A549 (cell line): ENCODE measurements around the gene PASK. TPM values are rescaled to one million over a fixed set of nuclear protein-coding genes. Genes with fewer than 3 reads are reported as not detected.
"Not testable (repeated sequence)": the region's sequence is repeated elsewhere in the genome, so short reads cannot be mapped to it uniquely, and the experiment has no call there.

Source experiments
- ATAC-seq, 2 experiments: fragments of 200-7000 bp in 1 of 2; fragments of >200 bp in 1 of 2; cut with Nextera tagmentation in 1 of 2; cut with Tn5 transposase in 1 of 2; 3 replicates each; pipeline versions ENCODE4 v1.8.0 to v1.9.1; 2018 to 2020; ENCODE audit warnings: mild to moderate bottlenecking in 1 of 2, moderate library complexity in 1 of 2
- CTCF ChIA-PET: fragments of 300-600 bp; sonication (Branson Sonifier 250); formaldehyde crosslinking; extraction: SDS; loops from one replicate; lab custom pipeline; 2021; ENCODE audit warnings: antibody characterized with exemption, inconsistent platforms; lab: Yijun Ruan, JAX
- POLR2A ChIA-PET: fragments of 350-600 bp; formaldehyde crosslinking; extraction: SDS; loops from one replicate; lab custom pipeline; 2021; ENCODE audit warnings: antibody characterized with exemption, inconsistent platforms; lab: Yijun Ruan, JAX
- DNase-seq, 2 experiments: peaks; one replicate each; pipeline versions ENCODE4 v3.0.0 to v3.0.0-alpha.2; 2011 to 2016; ENCODE audit warnings: low read depth in 1 of 2, low spot score in 1 of 2
- FAIRE-seq: peaks from 2 replicates; lab custom pipeline; 2011; peaks lifted over from hg19 to GRCh38; lab: Jason Lieb, UNC
- H3K27ac ChIP-seq, 2 experiments: fragments of >200 bp; sonication (Bioruptor Twin); formaldehyde crosslinking; 3 replicates each; pipeline ENCODE4 v1.5.1; 2016 to 2017
- H3K4me1 ChIP-seq: fragments of >200 bp; sonication (Bioruptor Twin); formaldehyde crosslinking; 3 replicates; pipeline ENCODE4 v1.6.1; 2016
- H3K4me2 ChIP-seq: fragments of >200 bp; sonication (Bioruptor Twin); formaldehyde crosslinking; 3 replicates; pipeline ENCODE4 v1.6.1; 2016
- H3K4me3 ChIP-seq: fragments of >200 bp; sonication (Bioruptor Twin); formaldehyde crosslinking; 3 replicates; pipeline ENCODE4 v1.5.1; 2016
- H3K9me3 ChIP-seq: fragments of >200 bp; sonication (Bioruptor Twin); formaldehyde crosslinking; 3 replicates; pipeline ENCODE4 v1.6.1; 2016
- CBX2 ChIP-seq: fragments of 200-600 bp; sonication (generic); IDR thresholded peaks from 2 replicates; pipeline ENCODE4 v1.6.1; 2016; ENCODE audit warnings: low read depth, mild to moderate bottlenecking, borderline replicate concordance
- CBX8 ChIP-seq: fragments of 200-600 bp; sonication (generic); IDR thresholded peaks from 2 replicates; pipeline ENCODE4 v1.6.1; 2016
- CEBPB ChIP-seq, 2 experiments: fragments of >200 bp in 1 of 2; sonication (Bioruptor Twin) in 1 of 2; formaldehyde crosslinking in 1 of 2; IDR thresholded peaks; 2 replicates each; pipeline ENCODE4 v1.6.1; 2012 to 2016
- CHD2 ChIP-seq: fragments of 150-350 bp; IDR thresholded peaks from 2 replicates; pipeline ENCODE4 v1.6.1; 2014; ENCODE audit warnings: low read length; ENCODE audit not compliant: partially characterized antibody
- CTCF ChIP-seq: fragments of >200 bp; sonication (Bioruptor Twin); formaldehyde crosslinking; IDR thresholded peaks from 3 replicates; pipeline ENCODE4 v1.5.1; 2016
- E2F6 ChIP-seq: IDR thresholded peaks from 2 replicates; pipeline ENCODE4 v1.6.1; 2012; ENCODE audit warnings: low read depth, borderline replicate concordance
- EP300 ChIP-seq, 2 experiments: fragments of >200 bp; sonication (Bioruptor Twin); formaldehyde crosslinking; IDR thresholded peaks; 2 replicates in 1 of 2; 3 replicates in 1 of 2; pipeline ENCODE4 v1.6.1; 2016 to 2017
- FOXS1 ChIP-seq: fragments of 250-450 bp; sonication (Bioruptor Pico); IDR thresholded peaks from 2 replicates; pipeline ENCODE4 v1.5.0; 2020; ENCODE audit warnings: mild to moderate bottlenecking, moderate library complexity
- GATA3 ChIP-seq: IDR thresholded peaks from 2 replicates; pipeline ENCODE4 v1.6.1; 2012; ENCODE audit warnings: borderline replicate concordance
- HMGXB4 ChIP-seq: fragments of 250-450 bp; sonication (Bioruptor Pico); IDR thresholded peaks from 2 replicates; pipeline ENCODE4 v1.5.0; 2021; ENCODE audit warnings: mild to moderate bottlenecking, moderate library complexity, borderline replicate concordance
- JUN ChIP-seq, 2 experiments: fragments of >200 bp; sonication (Bioruptor Twin); formaldehyde crosslinking; IDR thresholded peaks; 2 replicates in 1 of 2; 3 replicates in 1 of 2; pipeline ENCODE4 v1.6.1; 2016 to 2017
- KDM1A ChIP-seq: fragments of 200-600 bp; sonication (generic); IDR thresholded peaks from 2 replicates; pipeline ENCODE4 v1.6.1; 2016; ENCODE audit warnings: low read depth, mild to moderate bottlenecking
- KDM5A ChIP-seq: fragments of 200-600 bp; sonication (generic); IDR thresholded peaks from 2 replicates; pipeline ENCODE4 v1.6.1; 2016; ENCODE audit warnings: antibody characterized with exemption, mild to moderate bottlenecking
- MAX ChIP-seq: IDR thresholded peaks from 2 replicates; pipeline ENCODE4 v1.6.1; 2012
- MYC ChIP-seq: IDR thresholded peaks from 2 replicates; pipeline ENCODE4 v1.6.1; 2012; ENCODE audit warnings: mild to moderate bottlenecking, inconsistent platforms, low read length, improper control_type of control experiment, borderline replicate concordance
- POLR2A ChIP-seq: IDR thresholded peaks from 2 replicates; pipeline ENCODE4 v1.6.1; 2012; ENCODE audit warnings: mild to moderate bottlenecking, low read length
- TFCP2L1 ChIP-seq: fragments of 250-450 bp; sonication (Bioruptor Pico); IDR thresholded peaks from 2 replicates; pipeline ENCODE4 v1.5.0; 2021; ENCODE audit warnings: mild to moderate bottlenecking
- USF2 ChIP-seq: fragments of 450-650 bp; IDR thresholded peaks from 2 replicates; pipeline ENCODE4 v1.6.1; 2014; ENCODE audit warnings: antibody characterized with exemption
- ZFP36 ChIP-seq: fragments of 450-650 bp; IDR thresholded peaks from 2 replicates; pipeline ENCODE4 v1.6.1; 2014; ENCODE audit warnings: borderline replicate concordance; ENCODE audit not compliant: partially characterized antibody
- WGBS: methylation state at CpG from one replicate; pipeline ENCODE4 v1.1.6; 2017; ENCODE audit errors: missing lambda C conversion rate; 5-methylcytosine and 5-hydroxymethylcytosine counted together
- polyA plus RNA-seq, 4 experiments: library from polyadenylated mRNA; depleted of rRNA in 3 of 4; stranded (reverse); fragments of >200 nt; fragmentation: RNase III in 1 of 4; extraction: RNeasy Plus Mini Kit Qiagen cat#74134 plus additional on column Dnase treatment in 1 of 4; gene quantifications; 2 replicates in 3 of 4; 3 replicates in 1 of 4; pipeline ENCODE4 v1.2.3, GENCODE V29; 2011 to 2017

Gene PASK
- polyA plus RNA-seq, 2 of the 4 experiments (the other 2 are of a cell fraction): 7.4 to 12.4 TPM

GRCh38 chr2:241093133-241093781, 56.0 kb downstream of the PASK start:
- FAIRE-seq, H3K9me3 ChIP-seq, H3K4me3 ChIP-seq: not testable (repeated sequence)
- 4% methylated on average over 10 of the region's 10 CpGs for WGBS
- Histone ChIP-seq H3K27ac (peak overlapping the region; percentile 60 to 72; a peak in 5 of 6 replicates), H3K4me1 (peaks cover 36% of the 10 kb centered on the region), H3K4me2 (peak overlapping the region; percentile 73)
- peak in 1 of 2 experiments; percentile 83 for DNase-seq
- POLR2A ChIA-PET: interaction anchor here (1.8 kb wide), 1 partner anchor 9 kb away, joined by 7 read pairs; the partner anchor contains the start of gene MTERF4
- CTCF ChIA-PET: interaction anchor here (0.7 kb wide), 1 partner anchor 179 kb away, joined by 4 read pairs; no protein-coding TSS in a partner anchor
- peak in 1 of 2 experiments; percentile 20; a peak in 1 of 5 replicates for TF ChIP-seq EP300 (IDR thresholded peaks at IDR 0.05)
- peak in 1 of 2 experiments; percentile 12; a peak in 1 of 4 replicates for TF ChIP-seq CEBPB (IDR thresholded peaks at IDR 0.05)
- peak; percentile 74 for TF ChIP-seq MAX
- TF ChIP-seq JUN (IDR thresholded peaks at IDR 0.05): peak in 1 of 2 experiments; percentile 64; a peak in 2 of 5 replicates
- 0 out of 2 replicates have a peak, but pooled peaks have one; percentile 22 for TF ChIP-seq E2F6
- TF ChIP-seq GATA3: peak; percentile 75
- TF ChIP-seq ZFP36: peak; percentile 46
- TF ChIP-seq, all 56 proteins: peak for 7; not testable (repeated sequence) for 49
- peak; percentile 94 to 95 for ATAC-seq

GRCh38 chr2:241092677-241093076, 56.6 kb downstream of the PASK start:
- Histone ChIP-seq H3K27ac (peak overlapping the region; percentile 60 to 72; a peak in 5 of 6 replicates), H3K9me3 (no peaks in the 10 kb centered on the region), H3K4me3 (no peak overlapping the region), H3K4me2 (peak overlapping the region; percentile 73), H3K4me1 (peaks cover 36% of the 10 kb centered on the region)
- POLR2A ChIA-PET: interaction anchor here (1.4 to 1.8 kb wide), 2 partner anchors 10 to 14 kb away, joined by 3 to 7 read pairs; partner anchors contain the start of gene MTERF4
- FAIRE-seq: no peak
- CTCF ChIA-PET: no interaction called here
- ATAC-seq: peak in 1 of 2 experiments; percentile 36; a peak in 3 of 6 replicates
- TF ChIP-seq CBX8: no peak
- 73% methylated on average over 8 of the region's 8 CpGs for WGBS
- peak in 1 of 2 experiments; percentile 24 for DNase-seq

- TF ChIP-seq GATA3 (no peak), FOXS1 (CRISPR knock-in tag) (no peak), EP300 (IDR thresholded peaks at IDR 0.05) (no peak), CTCF (no peak), KDM5A (no peak), USF2 (no peak), CHD2 (no peak), TFCP2L1 (CRISPR knock-in tag) (no peak), CBX2 (no peak), HMGXB4 (no peak), POLR2A (no peak), KDM1A (no peak), MYC (no peak)
- H3K4me1 ChIP-seq: peaks cover 36% of the 10 kb centered on the region
- peak overlapping the region in 1 of 2 experiments; percentile 72; a peak in 3 of 6 replicates for H3K27ac ChIP-seq
- no peaks in the 10 kb centered on the region for H3K9me3 ChIP-seq
- 94% methylated on average over 16 of the region's 22 CpGs for WGBS
- H3K4me3 ChIP-seq: no peak overlapping the region
- ChIA-PET POLR2A (interaction anchor here (1.4 kb wide), 1 partner anchor 13 kb away, joined by 3 read pairs; no protein-coding TSS in a partner anchor), CTCF (interaction anchor here (0.7 kb wide), 1 partner anchor 10 kb away, joined by 3 read pairs; the partner anchor contains the start of gene MTERF4)
- ATAC-seq (no peak), FAIRE-seq (no peak), DNase-seq (no peak)
- peak overlapping the region; percentile 73; the same call in 2 of the 3 replicates for H3K4me2 ChIP-seq
Observed at GRCh38 chr2:241091734-241092445, 57.4 kb downstream of the PASK start.
